ENCODE results near the gene UBR1.

DNA sequence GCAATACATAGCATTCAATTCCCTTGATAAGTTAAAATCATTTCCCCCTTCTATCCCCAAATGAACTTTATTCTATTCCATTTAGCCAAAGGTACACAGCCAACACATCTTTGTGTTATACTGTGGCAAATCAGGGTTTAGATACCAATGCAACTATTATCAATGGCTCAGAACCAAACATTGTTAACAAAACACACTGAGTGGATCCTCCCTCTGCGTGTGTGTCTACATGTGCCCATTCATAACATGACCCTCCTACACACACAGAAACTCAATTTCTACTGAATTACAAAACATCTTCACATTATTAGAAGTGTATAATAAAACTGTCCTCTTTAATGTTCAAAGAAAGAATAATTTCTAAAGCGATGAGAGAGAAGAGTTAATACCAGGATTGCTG, 186.5 kb downstream of the UBR1 start:
- TF ChIP-seq, protein P1, sequence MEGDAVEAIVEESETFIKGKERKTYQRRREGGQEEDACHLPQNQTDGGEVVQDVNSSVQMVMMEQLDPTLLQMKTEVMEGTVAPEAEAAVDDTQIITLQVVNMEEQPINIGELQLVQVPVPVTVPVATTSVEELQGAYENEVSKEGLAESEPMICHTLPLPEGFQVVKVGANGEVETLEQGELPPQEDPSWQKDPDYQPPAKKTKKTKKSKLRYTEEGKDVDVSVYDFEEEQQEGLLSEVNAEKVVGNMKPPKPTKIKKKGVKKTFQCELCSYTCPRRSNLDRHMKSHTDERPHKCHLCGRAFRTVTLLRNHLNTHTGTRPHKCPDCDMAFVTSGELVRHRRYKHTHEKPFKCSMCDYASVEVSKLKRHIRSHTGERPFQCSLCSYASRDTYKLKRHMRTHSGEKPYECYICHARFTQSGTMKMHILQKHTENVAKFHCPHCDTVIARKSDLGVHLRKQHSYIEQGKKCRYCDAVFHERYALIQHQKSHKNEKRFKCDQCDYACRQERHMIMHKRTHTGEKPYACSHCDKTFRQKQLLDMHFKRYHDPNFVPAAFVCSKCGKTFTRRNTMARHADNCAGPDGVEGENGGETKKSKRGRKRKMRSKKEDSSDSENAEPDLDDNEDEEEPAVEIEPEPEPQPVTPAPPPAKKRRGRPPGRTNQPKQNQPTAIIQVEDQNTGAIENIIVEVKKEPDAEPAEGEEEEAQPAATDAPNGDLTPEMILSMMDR (conservative IDR thresholded peaks at IDR 0.05; ENCODE audit: low read depth, low read length), result no peak
- no peak for TF ChIP-seq EZH2phosphoT487 (IDR thresholded peaks at IDR 0.05; ENCODE audit: borderline replicate concordance, low read length)
